HEK293 (cell line): Measurements from ENCODE around the gene EGFR.

Experiments
- CTCF ChIP-seq: fragments of 450-650 bp; formaldehyde crosslinking; IDR thresholded peaks from 2 replicates; pipeline ENCODE4 v1.5.1; 2016; ENCODE audit warnings: missing biosample characterization, missing genetic modification characterization
- YY2 ChIP-seq: fragments of 450-650 bp; formaldehyde crosslinking; IDR thresholded peaks from 2 replicates; pipeline ENCODE4 v1.5.1; 2016; ENCODE audit warnings: missing biosample characterization, missing genetic modification characterization
- ZBTB49 ChIP-seq: fragments of 450-650 bp; formaldehyde crosslinking; IDR thresholded peaks from 2 replicates; pipeline ENCODE4 v1.5.1; 2016; ENCODE audit warnings: missing biosample characterization, missing genetic modification characterization, low read depth
- ZNF23 ChIP-seq: fragments of 450-650 bp; formaldehyde crosslinking; IDR thresholded peaks from 2 replicates; pipeline ENCODE4 v1.5.1; 2016; ENCODE audit warnings: missing biosample characterization, missing genetic modification characterization, borderline replicate concordance

- TF ChIP-seq CTCF (tag by site-specific recombination): no peak
- no peak for TF ChIP-seq YY2 (tag by site-specific recombination)
- no peak for TF ChIP-seq ZNF23
- no peak for TF ChIP-seq ZBTB49 (tag by site-specific recombination)
These were observed 124.2 kb downstream of the EGFR start for GRCh38 chr7:55142919-55143600.
